ENCODE results near the gene ELOB. TPM values are rescaled to one million over a fixed set of nuclear protein-coding genes. Genes with fewer than 3 reads are reported as not detected.

Gene ELOB
- total RNA-seq, 4 donors from 2014 or later, result 186 to 446 (median 288) TPM

GRCh38 chr16:2819939-2820835 lies 43.1 kb upstream of the ELOB start:
- Histone ChIP-seq H3K27me3 (peaks cover 0 to 77% (median 0%) of the 10 kb centered on the region in 4 donors), H3K4me1 (no peaks in the 10 kb centered on the region), H3K9me3 (no peaks in the 10 kb centered on the region), H3K36me3 (no peaks in the 10 kb centered on the region), H3K27ac (no peak overlapping the region), H3K4me3 (no peak overlapping the region)
- DNase-seq, result no peak
- TF ChIP-seq, protein P1, sequence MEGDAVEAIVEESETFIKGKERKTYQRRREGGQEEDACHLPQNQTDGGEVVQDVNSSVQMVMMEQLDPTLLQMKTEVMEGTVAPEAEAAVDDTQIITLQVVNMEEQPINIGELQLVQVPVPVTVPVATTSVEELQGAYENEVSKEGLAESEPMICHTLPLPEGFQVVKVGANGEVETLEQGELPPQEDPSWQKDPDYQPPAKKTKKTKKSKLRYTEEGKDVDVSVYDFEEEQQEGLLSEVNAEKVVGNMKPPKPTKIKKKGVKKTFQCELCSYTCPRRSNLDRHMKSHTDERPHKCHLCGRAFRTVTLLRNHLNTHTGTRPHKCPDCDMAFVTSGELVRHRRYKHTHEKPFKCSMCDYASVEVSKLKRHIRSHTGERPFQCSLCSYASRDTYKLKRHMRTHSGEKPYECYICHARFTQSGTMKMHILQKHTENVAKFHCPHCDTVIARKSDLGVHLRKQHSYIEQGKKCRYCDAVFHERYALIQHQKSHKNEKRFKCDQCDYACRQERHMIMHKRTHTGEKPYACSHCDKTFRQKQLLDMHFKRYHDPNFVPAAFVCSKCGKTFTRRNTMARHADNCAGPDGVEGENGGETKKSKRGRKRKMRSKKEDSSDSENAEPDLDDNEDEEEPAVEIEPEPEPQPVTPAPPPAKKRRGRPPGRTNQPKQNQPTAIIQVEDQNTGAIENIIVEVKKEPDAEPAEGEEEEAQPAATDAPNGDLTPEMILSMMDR (IDR thresholded peaks at IDR 0.05), result no peak
- WGBS, 2 donors, result 74% methylated on average over 7 of the region's 17 CpGs; no CpG with 5 or more reads in 1 of the 2 donors
- intact Hi-C loops (cut with DNase I), result no loop called here

DNA sequence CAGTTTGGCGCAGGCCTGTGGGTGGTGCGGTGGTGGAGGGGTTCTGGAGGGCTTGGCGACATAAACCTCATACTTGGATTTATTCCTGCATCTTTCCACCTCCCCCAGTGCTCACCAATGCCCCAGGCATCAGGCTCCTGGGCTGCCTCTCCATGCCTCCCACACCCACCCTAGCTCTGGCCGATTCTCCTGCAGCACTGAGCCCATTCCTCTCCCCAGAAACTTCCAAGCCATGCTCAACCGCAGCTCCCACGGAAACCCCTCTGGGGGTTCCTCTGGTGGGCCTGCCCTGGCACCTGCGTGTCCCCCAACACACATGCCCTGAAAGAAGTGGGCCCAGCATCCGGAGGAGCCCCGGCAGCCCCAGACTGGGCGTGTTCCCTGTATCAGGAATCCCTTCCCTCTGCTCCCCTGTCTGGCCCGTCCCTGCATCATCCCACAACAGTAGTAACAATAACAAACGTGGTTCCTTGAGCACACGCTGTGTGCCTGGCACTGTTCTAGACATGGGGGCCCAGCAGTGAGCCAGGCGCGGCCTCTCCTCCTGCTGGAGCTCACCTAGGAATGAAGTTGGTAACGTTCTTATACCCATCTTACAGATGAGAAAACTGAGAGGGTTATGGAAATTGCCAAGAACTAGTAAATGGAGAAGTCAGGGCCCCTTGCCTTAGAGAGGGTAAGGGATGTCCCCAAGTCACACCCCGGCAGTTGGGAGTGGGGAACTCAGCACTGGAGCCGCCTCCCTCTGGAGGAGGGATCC lies 42.3 kb upstream of the ELOB start:
- H3K4me1 ChIP-seq, result no peaks in the 10 kb centered on the region
- 80 to 84% methylated on average over 5 to 12 of the region's 18 CpGs for whole genome bisulfite sequencing, 2 donors
- no peak overlapping the region for H3K4me3 ChIP-seq
- no peaks in the 10 kb centered on the region for H3K9me3 ChIP-seq
- H3K27me3 ChIP-seq, result peaks cover 0 to 79% (median 0%) of the 10 kb centered on the region in 4 donors
- TF ChIP-seq, protein P1 (IDR thresholded peaks at IDR 0.05), result no peak
- no peak for TF ChIP-seq POLR2A (IDR thresholded peaks at IDR 0.05)
- no peak overlapping the region for H3K27ac ChIP-seq
- H3K36me3 ChIP-seq, result no peaks in the 10 kb centered on the region
- intact Hi-C loops (cut with DNase I), result no loop called here
- no peak for DNase-seq

DNA sequence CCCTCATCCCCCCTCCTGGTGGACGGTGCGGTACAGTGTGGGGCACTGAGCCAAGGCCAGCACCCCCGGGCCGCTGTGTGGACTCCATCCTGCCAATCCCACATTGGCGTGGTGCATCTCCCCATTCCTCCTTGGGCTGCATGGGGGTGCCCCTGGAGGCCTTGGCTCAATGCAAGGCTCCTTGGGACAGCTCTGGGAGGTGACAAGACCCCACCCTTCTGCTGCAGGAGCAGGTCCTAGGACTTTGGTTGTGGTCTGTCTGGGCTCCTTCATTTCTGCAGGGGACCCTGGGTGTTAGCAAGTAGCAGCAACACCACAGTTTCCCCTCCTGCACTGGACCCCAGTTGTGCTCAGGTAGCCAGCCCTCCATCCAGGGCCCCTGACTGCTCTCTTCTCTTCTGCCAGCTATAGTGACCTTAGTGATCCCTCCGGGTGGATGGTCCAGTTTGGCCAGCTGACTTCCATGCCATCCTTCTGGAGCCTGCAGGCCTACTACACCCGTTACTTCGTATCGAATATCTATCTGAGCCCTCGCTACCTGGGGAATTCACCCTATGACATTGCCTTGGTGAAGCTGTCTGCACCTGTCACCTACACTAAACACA lies 41.3 kb upstream of the ELOB start:
- peaks cover 0 to 89% (median 0%) of the 10 kb centered on the region in 4 donors for H3K27me3 ChIP-seq
- H3K27ac ChIP-seq, result no peak overlapping the region
- WGBS, 2 donors, result 55 to 80% methylated on average over 5 to 10 of the region's 10 CpGs
- H3K4me1 ChIP-seq, result no peaks in the 10 kb centered on the region
- no peak for DNase-seq
- H3K36me3 ChIP-seq, result no peaks in the 10 kb centered on the region
- TF ChIP-seq, protein P1 (IDR thresholded peaks at IDR 0.05), result no peak
- TF ChIP-seq POLR2A (IDR thresholded peaks at IDR 0.05), result no peak
- no peaks in the 10 kb centered on the region for H3K9me3 ChIP-seq
- H3K4me3 ChIP-seq, result no peak overlapping the region
- intact Hi-C loops (cut with DNase I), result no loop called here

DNA sequence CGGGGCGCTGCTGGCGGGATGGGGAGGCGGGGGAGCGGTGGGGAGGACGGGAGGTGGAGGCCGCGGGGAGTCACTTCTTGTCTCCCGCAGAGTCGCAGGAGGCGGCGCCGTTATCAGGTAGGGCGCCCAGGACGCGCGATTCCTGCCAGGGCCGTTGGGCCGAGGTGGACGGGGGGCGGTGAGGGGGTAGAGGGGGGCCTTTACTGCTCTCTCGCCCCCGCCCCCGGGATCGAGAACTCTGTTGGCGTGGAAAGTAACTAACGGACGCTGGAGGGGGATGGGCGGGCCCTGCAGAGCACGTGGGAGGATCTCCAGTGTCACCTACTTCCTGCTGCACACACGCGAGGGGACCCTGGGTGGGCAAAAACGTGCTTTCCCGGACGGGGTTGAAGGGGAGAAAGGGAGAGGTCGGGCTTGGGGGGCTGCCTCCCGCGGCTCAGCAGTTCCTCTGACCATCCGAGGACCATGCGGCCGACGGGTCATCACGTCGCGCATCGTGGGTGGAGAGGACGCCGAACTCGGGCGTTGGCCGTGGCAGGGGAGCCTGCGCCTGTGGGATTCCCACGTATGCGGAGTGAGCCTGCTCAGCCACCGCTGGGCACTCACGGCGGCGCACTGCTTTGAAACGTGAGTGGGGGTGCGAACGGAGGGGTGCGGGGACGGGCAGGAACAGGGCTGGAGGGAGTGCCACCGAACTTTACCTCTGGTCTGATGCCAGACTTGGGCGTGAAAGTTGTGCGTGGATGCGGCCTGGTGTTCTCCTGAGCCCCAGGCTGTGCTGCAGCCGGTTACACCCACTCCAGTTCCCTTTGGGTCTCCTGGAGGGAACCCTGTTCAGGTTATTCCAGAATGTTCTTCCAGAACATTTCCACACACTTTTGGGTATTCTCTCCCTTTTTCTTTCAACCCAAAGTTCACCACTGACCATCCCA lies 40.5 kb upstream of the ELOB start:
- Histone ChIP-seq H3K36me3 (no peaks in the 10 kb centered on the region), H3K4me1 (no peaks in the 10 kb centered on the region), H3K27me3 (peaks cover 0 to 91% (median 0%) of the 10 kb centered on the region in 4 donors), H3K9me3 (no peaks in the 10 kb centered on the region), H3K27ac (no peak overlapping the region), H3K4me3 (peak overlapping the region in 3 of 4 donors; percentile 2 to 32 (median 23))
- WGBS, 2 donors, result 44 to 69% methylated on average over 12 to 22 of the region's 68 CpGs
- no peak for TF ChIP-seq POLR2A (IDR thresholded peaks at IDR 0.05)
- TF ChIP-seq, protein P1 (IDR thresholded peaks at IDR 0.05), result no peak
- DNase-seq, result no peak
- intact Hi-C loops (cut with DNase I), result no loop called here
